Left cardiac atrium (tissue), 4 donors: ENCODE results near the gene FERMT3. TPM values are rescaled to one million over a fixed set of nuclear protein-coding genes. Genes with fewer than 3 reads are reported as not detected.

Source experiments
- ATAC-seq, 2 donors: fragments of 200-7000 bp; cut with Tn5 transposase; one replicate each; pipeline ENCODE4 v1.9.1; 2020; ENCODE audit warnings: mild to moderate bottlenecking in 2 of 2, moderate library complexity in 2 of 2
- DNase-seq: peaks from one replicate; pipeline ENCODE4 v3.0.0-alpha.2; 2020
- intact Hi-C, 2 donors: fragments of 100-400 bp; cut with DNase I; formaldehyde crosslinking; loops; one replicate each; pipeline versions ENCODE4 v1.14.1 to v1.15.1; 2022 to 2023
- total RNA-seq, 2 donors: library from RNA; stranded (reverse); fragmentation: NEBNext Ultra II Directional; extraction: Animal tissue kit (Norgen Biotek cat#: 25700); gene quantifications; one replicate each; pipeline ENCODE4 v1.2.1, GENCODE V29; 2021
- donor health status: DM: no; HTN: yes; CAD: no.
- donor health status: DM: no; HTN: yes; CAD: no; lungs with severe emphysema.
- donor health status: DM: yes; HTN: yes; CAD: no.
- donor health status: Dilated cardiomyopathy.

FERMT3 gene
- total RNA-seq, 2 donors from 2014 or later: 23.8 to 25.8 TPM

DNA sequence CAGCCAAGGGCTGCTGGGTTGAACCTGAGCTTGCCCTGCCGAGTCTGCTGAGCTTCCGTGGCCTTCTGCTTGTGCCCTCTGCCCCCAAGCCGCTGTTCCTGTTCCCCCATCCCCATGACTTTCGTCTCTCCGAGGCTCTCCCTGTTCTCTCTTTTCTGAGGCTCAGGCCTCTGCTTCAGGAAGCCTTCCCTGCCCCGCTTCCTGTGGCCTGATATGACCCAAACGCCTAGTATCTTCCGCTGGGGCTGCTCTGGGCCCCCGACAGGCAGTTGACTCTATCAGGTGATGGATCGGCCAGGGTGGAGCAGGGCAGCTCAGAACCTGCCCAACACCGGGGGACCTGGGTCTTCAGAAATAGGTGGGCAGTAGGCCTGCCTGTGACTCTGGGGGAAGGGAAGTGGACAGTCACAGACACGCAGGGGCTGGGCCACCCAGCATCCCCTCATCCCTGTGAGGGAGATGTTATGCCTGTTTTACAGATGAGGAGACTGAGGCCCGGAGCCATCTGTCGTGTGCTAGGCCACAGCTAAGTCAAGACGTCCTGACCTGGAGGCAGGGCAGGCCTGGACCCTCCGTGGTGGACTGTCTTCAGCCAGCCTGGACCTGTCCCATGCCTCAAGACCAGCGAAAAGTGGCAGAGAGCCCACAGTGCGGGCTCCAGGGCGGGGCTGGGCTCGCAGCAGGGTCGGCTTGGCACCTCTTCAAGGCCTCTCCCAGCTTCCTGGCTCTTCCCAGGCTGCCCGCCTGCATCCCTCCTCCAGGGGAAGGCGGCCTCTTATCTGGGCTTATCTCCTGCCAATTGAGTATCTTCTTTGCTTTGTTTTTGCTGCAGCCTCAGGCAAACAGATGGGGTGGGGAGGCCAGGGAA is 61.7 kb downstream of the FERMT3 start:
- intact Hi-C loops: no loop called here
- ATAC-seq (peak; percentile 3 to 16), DNase-seq (peak; percentile 90)

DNA sequence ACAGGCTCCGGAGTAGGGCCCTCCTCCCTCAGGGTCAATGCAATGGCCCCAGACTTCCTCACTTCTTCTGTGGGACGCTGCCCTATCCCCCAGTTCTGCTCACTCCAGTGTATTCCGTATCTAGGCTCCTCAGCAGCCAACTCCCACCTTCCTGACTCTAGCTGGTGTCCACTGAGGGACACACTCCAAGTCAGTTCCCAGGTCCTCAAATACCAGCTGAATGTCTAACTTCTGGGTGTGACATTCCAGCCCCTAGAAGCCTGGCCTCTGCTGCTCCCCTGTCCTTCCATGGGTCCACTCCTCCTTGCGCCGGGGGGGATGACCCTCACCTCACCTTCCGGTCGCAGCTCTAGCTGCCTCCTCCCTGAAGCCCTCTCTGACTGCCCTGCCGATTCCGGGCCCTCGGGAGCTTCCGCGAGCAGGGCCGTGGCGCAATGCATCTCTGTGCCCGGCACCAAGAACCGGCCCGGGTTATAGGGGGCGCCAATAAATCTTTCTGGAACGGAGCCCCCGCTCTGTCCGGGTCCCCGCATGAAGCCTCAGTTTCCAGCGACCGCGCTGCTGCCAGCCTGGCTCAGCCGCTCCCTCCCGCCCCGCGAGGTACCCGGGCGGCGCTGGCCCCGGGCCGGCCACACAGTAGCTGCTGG is 62.5 kb downstream of the FERMT3 start:
- ATAC-seq (peak; percentile 16 to 18), DNase-seq (peak; percentile 81)
- intact Hi-C loops: no loop called here

DNA sequence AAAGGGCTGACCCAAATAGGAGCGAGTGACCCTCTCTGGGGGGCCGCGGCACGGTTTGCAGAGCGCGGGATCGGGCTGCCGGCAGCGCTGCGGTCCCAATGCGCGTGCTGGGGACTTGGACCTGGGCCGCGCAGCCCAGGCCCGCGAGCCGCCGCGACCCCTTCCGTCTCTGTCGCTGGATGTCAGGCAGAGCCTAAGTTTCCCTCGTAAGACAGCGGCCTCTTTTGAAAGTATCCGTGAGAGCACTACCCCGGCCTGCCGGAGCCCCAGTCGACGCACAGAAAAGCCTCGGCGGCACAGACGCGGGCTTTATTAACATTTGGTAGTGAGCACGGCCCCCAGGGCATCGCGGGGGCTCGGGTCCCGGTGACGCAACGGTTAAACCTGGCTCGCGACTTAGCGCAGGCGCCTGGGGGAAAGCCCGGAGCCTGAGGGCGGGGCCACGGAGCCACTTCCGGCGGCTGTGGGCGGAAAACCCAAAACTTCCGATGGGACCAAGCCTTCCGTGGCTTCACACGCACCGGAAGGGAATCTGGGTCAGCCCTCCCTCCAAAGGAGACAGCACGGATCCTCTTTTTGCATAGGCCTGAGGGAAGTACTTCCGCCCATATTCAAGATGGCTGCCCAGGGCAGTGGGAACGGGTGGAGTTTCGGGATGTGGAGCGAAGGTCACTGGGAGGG is 63.2 kb downstream of the FERMT3 start:
- DNase-seq (peak; percentile 98), ATAC-seq (peak; percentile 85 to 89)
- intact Hi-C loops: loop anchor here in 1 of 2 donors (1.0 kb wide), 1 partner anchor 16 kb away; the partner anchor contains the start of gene GPR137

Other genes with a start within 250 kb of the FERMT3 start
- gene COX8A, start 232.1 kb upstream of the FERMT3 start, total RNA-seq: 100 to 1,000 TPM; 786 to 820 TPM
- gene OTUB1, start 220.3 kb upstream of the FERMT3 start, total RNA-seq: 10 to 100 TPM; 44.4 to 47.8 TPM
- 1 to 10 TPM; 1.3 to 1.6 TPM for gene FLRT1, start 170.8 kb upstream of the FERMT3 start, total RNA-seq
- gene MACROD1, start 40.6 kb upstream of the FERMT3 start, total RNA-seq: 10 to 100 TPM; 37.9 to 48.0 TPM
- gene STIP1, start 20.6 kb upstream of the FERMT3 start, total RNA-seq: 100 to 1,000 TPM; 102 to 125 TPM
- 10 to 100 TPM; 59.6 to 61.2 TPM for gene TRPT1, start 19.5 kb downstream of the FERMT3 start, total RNA-seq
- gene NUDT22, start 19.6 kb downstream of the FERMT3 start, total RNA-seq: 10 to 100 TPM; 58.8 to 82.0 TPM
- gene DNAJC4, start 23.8 kb downstream of the FERMT3 start, total RNA-seq: 10 to 100 TPM; 49.2 to 49.3 TPM
- gene VEGFB, start 27.9 kb downstream of the FERMT3 start, total RNA-seq: 100 to 1,000 TPM; 276 to 310 TPM
- 10 to 100 TPM; 63.9 to 66.9 TPM for gene FKBP2, start 34.4 kb downstream of the FERMT3 start, total RNA-seq
- 100 to 1,000 TPM; 122 to 135 TPM for gene PPP1R14B, start 40.2 kb downstream of the FERMT3 start, total RNA-seq
- 10 to 100 TPM; 13.6 to 14.4 TPM for gene PLCB3, start 44.8 kb downstream of the FERMT3 start, total RNA-seq
- gene BAD, start 77.9 kb downstream of the FERMT3 start, total RNA-seq: 10 to 100 TPM; 68.9 to 96.3 TPM
- gene GPR137, start 79.1 kb downstream of the FERMT3 start, total RNA-seq: 10 to 100 TPM; 31.6 to 32.6 TPM
- under 1 TPM in 1 of 2 donors, not detected in 1; 0.13 TPM for gene KCNK4, start 84.6 kb downstream of the FERMT3 start, total RNA-seq
- gene CATSPERZ, start 93.6 kb downstream of the FERMT3 start, total RNA-seq: under 1 TPM in 1 of 2 donors, not detected in 1; 0.32 TPM
- 100 to 1,000 TPM; 147 to 150 TPM for gene ESRRA, start 98.8 kb downstream of the FERMT3 start, total RNA-seq
- 100 to 1,000 TPM in 1 of 2 donors, 10 to 100 TPM in 1; 94.1 to 101 TPM for gene TRMT112, start 110.8 kb downstream of the FERMT3 start, total RNA-seq
- 100 to 1,000 TPM; 264 to 298 TPM for gene PRDX5, start 111.4 kb downstream of the FERMT3 start, total RNA-seq
- gene CCDC88B, start 133.5 kb downstream of the FERMT3 start, total RNA-seq: 10 to 100 TPM in 1 of 2 donors, 1 to 10 TPM in 1; 9.2 to 10.6 TPM
- 10 to 100 TPM; 18.1 to 20.1 TPM for gene RPS6KA4, start 152.4 kb downstream of the FERMT3 start, total RNA-seq